DOHH2 (cell line): ENCODE measurements around the gene RAD54L.
A peak's percentile ranks its signal among the peaks of the same experiment; 100 is the strongest.

Experiments
- H3F3A ChIP-seq: fragments of 200-600 bp; sonication (generic), shearing (Covaris generic); 2 replicates; pipeline ENCODE4 v1.6.0; 2016; ENCODE audit warnings: antibody characterized with exemption, mild to moderate bottlenecking; ENCODE audit not compliant: control insufficient read depth, insufficient read depth
- H3K27ac ChIP-seq: fragments of 200-600 bp; sonication (generic); 2 replicates; pipeline ENCODE4 v1.5.1; 2014; ENCODE audit warnings: low read depth, mild to moderate bottlenecking, low read length, moderate library complexity
- H3K27me3 ChIP-seq: fragments of 200-600 bp; sonication (generic); 2 replicates; pipeline ENCODE4 v1.6.1; 2014; ENCODE audit warnings: mild to moderate bottlenecking, low read length, mixed read lengths; ENCODE audit not compliant: control insufficient read depth
- H3K36me3 ChIP-seq: fragments of 200-600 bp; sonication (generic); 2 replicates; pipeline ENCODE4 v1.6.1; 2014; ENCODE audit warnings: mild to moderate bottlenecking, low read length, moderate library complexity, mixed read lengths; ENCODE audit not compliant: control insufficient read depth
- H3K4me1 ChIP-seq: fragments of 200-600 bp; sonication (generic); 2 replicates; pipeline ENCODE4 v1.6.1; 2014; ENCODE audit warnings: mild to moderate bottlenecking, low read length, mixed read lengths; ENCODE audit not compliant: control insufficient read depth
- H3K4me2 ChIP-seq: fragments of 200-600 bp; sonication (generic); 2 replicates; pipeline ENCODE4 v1.6.0; 2014; ENCODE audit warnings: mild to moderate bottlenecking, low read length, moderate library complexity
- H3K4me3 ChIP-seq: fragments of 200-600 bp; sonication (generic); 2 replicates; pipeline ENCODE4 v1.5.1; 2014; ENCODE audit warnings: mild to moderate bottlenecking, low read length, mixed read lengths
- H3K79me2 ChIP-seq: fragments of 200-600 bp; sonication (generic); 2 replicates; pipeline ENCODE4 v1.6.1; 2014; ENCODE audit warnings: mild to moderate bottlenecking, low read length, mixed read lengths; ENCODE audit not compliant: control insufficient read depth
- H3K9me2 ChIP-seq: fragments of 200-600 bp; sonication (generic); replicated peaks from 2 replicates; pipeline ENCODE4 v1.6.1; 2014; ENCODE audit warnings: mild to moderate bottlenecking, low read length, mixed read lengths; ENCODE audit not compliant: control insufficient read depth
- H3K9me3 ChIP-seq: fragments of 200-600 bp; sonication (generic); 2 replicates; pipeline ENCODE4 v1.6.1; 2014; ENCODE audit warnings: antibody characterized with exemption, low read length, mixed read lengths; ENCODE audit not compliant: control insufficient read depth, insufficient read depth
- H4K20me1 ChIP-seq: fragments of 200-600 bp; sonication (generic); 2 replicates; pipeline ENCODE4 v1.6.0; 2014; ENCODE audit warnings: low read depth, mild to moderate bottlenecking, antibody characterized with exemption, low read length, moderate library complexity; ENCODE audit not compliant: control insufficient read depth, insufficient read depth
- CTCF ChIP-seq: fragments of 200-600 bp; sonication (generic); IDR thresholded peaks from one replicate; pipeline ENCODE4 v1.5.1; 2014; ENCODE audit warnings: antibody characterized with exemption, mild to moderate bottlenecking, low read depth, low read length; ENCODE audit not compliant: poor library complexity, severe bottlenecking
- EZH2phosphoT487 ChIP-seq: fragments of 200-600 bp; sonication (generic); IDR thresholded peaks from 2 replicates; pipeline ENCODE4 v1.6.1; 2017; ENCODE audit warnings: borderline replicate concordance, mild to moderate bottlenecking, antibody characterized with exemption, low read length, moderate library complexity, mixed read lengths

The RAD54L gene

GRCh38 chr1:46306159-46306530 lies 58.6 kb downstream of the RAD54L start:
- H3K27ac ChIP-seq: peak overlapping the region; percentile 38; the same call in 1 of the 2 replicates
- peaks cover 32% of the 10 kb centered on the region for H3K4me1 ChIP-seq
- peaks cover 82% of the 10 kb centered on the region for H3K36me3 ChIP-seq
- H3K9me2 ChIP-seq: no peaks in the 10 kb centered on the region
- H4K20me1 ChIP-seq: peaks cover 37% of the 10 kb centered on the region; the same call in 1 of the 2 replicates
- H3K4me2 ChIP-seq: peak overlapping the region; percentile 94
- no peak for TF ChIP-seq EZH2phosphoT487
- no peak for TF ChIP-seq CTCF
- peak overlapping the region; percentile 84 for H3K4me3 ChIP-seq
- H3K9me3 ChIP-seq: no peaks in the 10 kb centered on the region
- H3F3A ChIP-seq: peaks cover 11% of the 10 kb centered on the region; the same call in 1 of the 2 replicates
- no peaks in the 10 kb centered on the region for H3K27me3 ChIP-seq
- peaks cover 97% of the 10 kb centered on the region for H3K79me2 ChIP-seq

- Histone ChIP-seq H3K27ac (no peak overlapping the region), H4K20me1 (peaks cover 37% of the 10 kb centered on the region; the same call in 1 of the 2 replicates), H3K4me1 (peaks cover 28% of the 10 kb centered on the region), H3K27me3 (no peaks in the 10 kb centered on the region), H3K9me3 (no peaks in the 10 kb centered on the region), H3K9me2 (no peaks in the 10 kb centered on the region), H3K4me2 (no peak overlapping the region), H3K4me3 (no peak overlapping the region), H3K79me2 (peaks cover 94% of the 10 kb centered on the region), H3F3A (peaks cover 26% of the 10 kb centered on the region), H3K36me3 (peaks cover 91% of the 10 kb centered on the region)
- TF ChIP-seq EZH2phosphoT487 (no peak), CTCF (no peak)
Observed at GRCh38 chr1:46309401-46310159, 62.0 kb downstream of the RAD54L start.

- Histone ChIP-seq H3K27me3 (no peaks in the 10 kb centered on the region), H3K4me2 (no peak overlapping the region), H3K4me1 (peaks cover 32% of the 10 kb centered on the region), H3K79me2 (peaks cover 91% of the 10 kb centered on the region), H3K9me2 (no peaks in the 10 kb centered on the region), H3K9me3 (no peaks in the 10 kb centered on the region), H3F3A (peaks cover 27% of the 10 kb centered on the region), H3K4me3 (no peak overlapping the region), H3K36me3 (peaks cover 89% of the 10 kb centered on the region), H4K20me1 (peaks cover 37% of the 10 kb centered on the region; the same call in 1 of the 2 replicates), H3K27ac (no peak overlapping the region)
- TF ChIP-seq EZH2phosphoT487 (no peak), CTCF (no peak)
Observed at GRCh38 chr1:46310321-46310720, 62.8 kb downstream of the RAD54L start.
